ENCODE data around the gene BPGM.

Gene BPGM

GRCh38 chr7:134690016-134690415, 43.4 kb downstream of the BPGM start:
- no peaks in the 10 kb centered on the region for H3F3A ChIP-seq (ENCODE audit: control insufficient read depth, insufficient read depth)

GRCh38 chr7:134690614-134691504, 44.2 kb downstream of the BPGM start:
- TF ChIP-seq EZH2phosphoT487 (IDR thresholded peaks at IDR 0.05; ENCODE audit: borderline replicate concordance, low read length) (no peak), CTCF (IDR thresholded peaks at IDR 0.05; ENCODE audit: low read depth, low read length, poor library complexity, severe bottlenecking) (no peak)

More at GRCh38 chr7:134690016-134690415, 43.4 kb downstream of the BPGM start:
- Histone ChIP-seq H3K4me3 (ENCODE audit: low read length) (no peak overlapping the region), H3K27ac (ENCODE audit: low read depth, low read length) (no peak overlapping the region), H3K9me3 (ENCODE audit: control insufficient read depth, insufficient read depth, low read length) (no peaks in the 10 kb centered on the region), H3K36me3 (ENCODE audit: control insufficient read depth, low read length) (no peaks in the 10 kb centered on the region), H3K4me2 (ENCODE audit: low read length) (no peak overlapping the region), H3K4me1 (ENCODE audit: control insufficient read depth, low read length) (no peaks in the 10 kb centered on the region), H3K79me2 (ENCODE audit: control insufficient read depth, low read length) (no peaks in the 10 kb centered on the region), H4K20me1 (ENCODE audit: control insufficient read depth, insufficient read depth, low read depth, low read length) (no peaks in the 10 kb centered on the region), H3K9me2 (replicated peaks; ENCODE audit: control insufficient read depth, low read length) (no peaks in the 10 kb centered on the region), H3K27me3 (ENCODE audit: control insufficient read depth, low read length) (peaks cover 11% of the 10 kb centered on the region; the same call in 1 of the 2 replicates)
- peak; percentile 19 for TF ChIP-seq CTCF (IDR thresholded peaks at IDR 0.05; ENCODE audit: low read depth, low read length, poor library complexity, severe bottlenecking)
- no peak for TF ChIP-seq EZH2phosphoT487 (IDR thresholded peaks at IDR 0.05; ENCODE audit: borderline replicate concordance, low read length)

GRCh38 chr7:134691546-134692343, 45.1 kb downstream of the BPGM start:
- Histone ChIP-seq H3K4me1 (ENCODE audit: control insufficient read depth, low read length) (no peaks in the 10 kb centered on the region), H3K9me3 (ENCODE audit: control insufficient read depth, insufficient read depth, low read length) (no peaks in the 10 kb centered on the region), H3K27ac (ENCODE audit: low read depth, low read length) (no peak overlapping the region), H4K20me1 (ENCODE audit: control insufficient read depth, insufficient read depth, low read depth, low read length) (no peaks in the 10 kb centered on the region), H3K4me2 (ENCODE audit: low read length) (no peak overlapping the region), H3F3A (ENCODE audit: control insufficient read depth, insufficient read depth) (no peaks in the 10 kb centered on the region), H3K27me3 (ENCODE audit: control insufficient read depth, low read length) (peaks cover 11% of the 10 kb centered on the region; the same call in 1 of the 2 replicates), H3K9me2 (replicated peaks; ENCODE audit: control insufficient read depth, low read length) (no peaks in the 10 kb centered on the region), H3K36me3 (ENCODE audit: control insufficient read depth, low read length) (no peaks in the 10 kb centered on the region), H3K4me3 (ENCODE audit: low read length) (no peak overlapping the region), H3K79me2 (ENCODE audit: control insufficient read depth, low read length) (no peaks in the 10 kb centered on the region)
- TF ChIP-seq EZH2phosphoT487 (IDR thresholded peaks at IDR 0.05; ENCODE audit: borderline replicate concordance, low read length) = no peak
- no peak for TF ChIP-seq CTCF (IDR thresholded peaks at IDR 0.05; ENCODE audit: low read depth, low read length, poor library complexity, severe bottlenecking)

More at GRCh38 chr7:134690614-134691504, 44.2 kb downstream of the BPGM start:
- Histone ChIP-seq H3K9me2 (replicated peaks; ENCODE audit: control insufficient read depth, low read length) (no peaks in the 10 kb centered on the region), H3K4me1 (ENCODE audit: control insufficient read depth, low read length) (no peaks in the 10 kb centered on the region), H3K27ac (ENCODE audit: low read depth, low read length) (no peak overlapping the region), H3K36me3 (ENCODE audit: control insufficient read depth, low read length) (no peaks in the 10 kb centered on the region), H3K9me3 (ENCODE audit: control insufficient read depth, insufficient read depth, low read length) (no peaks in the 10 kb centered on the region), H3K27me3 (ENCODE audit: control insufficient read depth, low read length) (peaks cover 11% of the 10 kb centered on the region; the same call in 1 of the 2 replicates), H4K20me1 (ENCODE audit: control insufficient read depth, insufficient read depth, low read depth, low read length) (no peaks in the 10 kb centered on the region), H3K79me2 (ENCODE audit: control insufficient read depth, low read length) (no peaks in the 10 kb centered on the region), H3K4me3 (ENCODE audit: low read length) (no peak overlapping the region), H3F3A (ENCODE audit: control insufficient read depth, insufficient read depth) (no peaks in the 10 kb centered on the region), H3K4me2 (ENCODE audit: low read length) (no peak overlapping the region)
